Measurements from ENCODE around the gene ITGAV. TPM values are rescaled to one million over a fixed set of nuclear protein-coding genes. Genes with fewer than 3 reads are reported as not detected.

The ITGAV gene
- total and polyA plus RNA-seq, 2 experiments from 2014 or later = 32.7 to 135 TPM

GRCh38 chr2:186595219-186595618, 5.4 kb downstream of the ITGAV start:
- Histone ChIP-seq H3K9me2 (replicated peaks; ENCODE audit: insufficient read depth) (no peaks in the 10 kb centered on the region), H3K36me3 (replicated peaks; ENCODE audit: insufficient read depth, low read depth) (no peaks in the 10 kb centered on the region), H3K79me2 (peaks cover 96% of the 10 kb centered on the region), H2AFZ (no peak overlapping the region), H3K9me3 (ENCODE audit: low read depth) (no peaks in the 10 kb centered on the region), H3K4me1 (ENCODE audit: insufficient read depth) (no peaks in the 10 kb centered on the region), H3K27ac (no peak overlapping the region), H3K4me2 (no peak overlapping the region), H4K20me1 (ENCODE audit: insufficient read depth, poor library complexity, severe bottlenecking) (peaks cover 23% of the 10 kb centered on the region), H3K4me3 (no peak overlapping the region), H3K27me3 (no peaks in the 10 kb centered on the region)
- DNase-seq (ENCODE audit: low spot score) = no peak
- WGBS (ENCODE audit: low lambda C conversion rate, missing lambda C conversion rate) = 67% methylated on average over 2 of the region's 2 CpGs
- no peak for TF ChIP-seq CTCF (IDR thresholded peaks at IDR 0.05; ENCODE audit: poor library complexity)
- no peak for TF ChIP-seq EZH2phosphoT487 (IDR thresholded peaks at IDR 0.05; ENCODE audit: low read depth, severe bottlenecking, unreplicated experiment)

- H3K9me2 ChIP-seq (replicated peaks; ENCODE audit: insufficient read depth) = no peaks in the 10 kb centered on the region
- no peak overlapping the region for H2AFZ ChIP-seq
- no peaks in the 10 kb centered on the region for H3K36me3 ChIP-seq (replicated peaks; ENCODE audit: insufficient read depth, low read depth)
- TF ChIP-seq CTCF (IDR thresholded peaks at IDR 0.05; ENCODE audit: poor library complexity) (no peak), EZH2 (IDR thresholded peaks at IDR 0.05; ENCODE audit: borderline replicate concordance) (no peak), EZH2phosphoT487 (IDR thresholded peaks at IDR 0.05; ENCODE audit: low read depth, severe bottlenecking, unreplicated experiment) (no peak)
- peaks cover 82% of the 10 kb centered on the region for H3K79me2 ChIP-seq
- H3K27ac ChIP-seq = no peak overlapping the region
- H3K4me1 ChIP-seq (ENCODE audit: insufficient read depth) = no peaks in the 10 kb centered on the region
- H3K9me3 ChIP-seq (ENCODE audit: low read depth) = no peaks in the 10 kb centered on the region
- H3K27me3 ChIP-seq = no peaks in the 10 kb centered on the region
- no peak for DNase-seq (ENCODE audit: low spot score)
- 89% methylated on average over 3 of the region's 3 CpGs for WGBS (ENCODE audit: low lambda C conversion rate, missing lambda C conversion rate)
- peaks cover 16% of the 10 kb centered on the region for H4K20me1 ChIP-seq (ENCODE audit: insufficient read depth, poor library complexity, severe bottlenecking)
- H3K4me3 ChIP-seq = no peak overlapping the region
- no peak overlapping the region for H3K4me2 ChIP-seq
These were observed 9.4 kb downstream of the ITGAV start for GRCh38 chr2:186599186-186599778.

GRCh38 chr2:186603286-186603685, 13.4 kb downstream of the ITGAV start:
- DNase-seq (ENCODE audit: low spot score) = no peak
- Histone ChIP-seq H3K27ac (no peak overlapping the region), H3K9me3 (ENCODE audit: low read depth) (no peaks in the 10 kb centered on the region), H2AFZ (no peak overlapping the region), H3K9me2 (replicated peaks; ENCODE audit: insufficient read depth) (no peaks in the 10 kb centered on the region), H3K4me1 (ENCODE audit: insufficient read depth) (no peaks in the 10 kb centered on the region), H3K36me3 (replicated peaks; ENCODE audit: insufficient read depth, low read depth) (no peaks in the 10 kb centered on the region), H3K4me3 (no peak overlapping the region), H3K27me3 (no peaks in the 10 kb centered on the region), H3K79me2 (peaks cover 59% of the 10 kb centered on the region), H3K4me2 (no peak overlapping the region), H4K20me1 (ENCODE audit: insufficient read depth, poor library complexity, severe bottlenecking) (peaks cover 4% of the 10 kb centered on the region)
- no peak for TF ChIP-seq EZH2phosphoT487 (IDR thresholded peaks at IDR 0.05; ENCODE audit: low read depth, severe bottlenecking, unreplicated experiment)
- TF ChIP-seq EZH2 (IDR thresholded peaks at IDR 0.05; ENCODE audit: borderline replicate concordance) = no peak
- no peak for TF ChIP-seq CTCF (IDR thresholded peaks at IDR 0.05; ENCODE audit: poor library complexity)
- WGBS (ENCODE audit: low lambda C conversion rate, missing lambda C conversion rate) = 70% methylated on average over 1 of the region's 1 CpG

Measured in hepatocyte (in vitro differentiated cells).